Choroid plexus epithelial cell (primary cell): ENCODE results near the gene WDR46.
"Not testable (repeated sequence)": the region's sequence is repeated elsewhere in the genome, so short reads cannot be mapped to it uniquely, and the experiment has no call there.

Experiments
- DNase-seq: peaks from one replicate; pipeline ENCODE4 v3.0.0-alpha.2; 2010; ENCODE audit warnings: low read depth
- H3K4me3 ChIP-seq: 2 replicates; pipeline ENCODE4 v1.5.1; 2011; ENCODE audit warnings: low read depth, mild to moderate bottlenecking, control low read depth, low read length, moderate library complexity
- CTCF ChIP-seq: conservative IDR thresholded peaks from 2 replicates; pipeline ENCODE4 v1.5.1; 2011; ENCODE audit warnings: low read depth, mild to moderate bottlenecking, control low read depth, inconsistent platforms, low read length, moderate library complexity

Gene WDR46

GRCh38 chr6:33272275-33273128 is 16.5 kb downstream of the WDR46 start:
- TF ChIP-seq CTCF, result no peak
- peak overlapping the region; percentile 97 for H3K4me3 ChIP-seq
- no peak for DNase-seq

- DNase-seq, result peak; percentile 100
- H3K4me3 ChIP-seq, result peak within 1 kb of the TSS; percentile 97
- no peak for TF ChIP-seq CTCF
These were observed 17.4 kb downstream of the WDR46 start, which contains the start of the genes RPS18 and VPS52 for GRCh38 chr6:33271468-33272274. TSS of gene RPS18 (plus strand) at chr6:33272075. CDS start at chr6:33272120, 45 bp downstream. TSS of gene VPS52 (minus strand) at chr6:33271876. CDS start at chr6:33271675, 201 bp downstream.

GRCh38 chr6:33271117-33271467 is 17.9 kb downstream of the WDR46 start:
- DNase-seq, result no peak
- peak overlapping the region; percentile 97 for H3K4me3 ChIP-seq
- no peak for TF ChIP-seq CTCF

GRCh38 chr6:33264015-33264414 is 25.0 kb downstream of the WDR46 start:
- DNase-seq, result no peak

GRCh38 chr6:33262490-33262889 is 26.5 kb downstream of the WDR46 start:
- DNase-seq, H3K4me3 ChIP-seq: not testable (repeated sequence)

More at GRCh38 chr6:33264015-33264414, 25.0 kb downstream of the WDR46 start:
- no peak for TF ChIP-seq CTCF
- H3K4me3 ChIP-seq, result no peak overlapping the region

GRCh38 chr6:33259032-33259431 is 30.0 kb downstream of the WDR46 start:
- TF ChIP-seq CTCF, result no peak
- H3K4me3 ChIP-seq, result no peak overlapping the region
- DNase-seq, result no peak

- H3K4me3 ChIP-seq, result no peak overlapping the region
- DNase-seq, result no peak
- no peak for TF ChIP-seq CTCF
These were observed 34.4 kb downstream of the WDR46 start for GRCh38 chr6:33254591-33254990.
